Endothelial cell of umbilical vein (primary cell): ENCODE data around the gene GOLGA6B. TPM values are rescaled to one million over a fixed set of nuclear protein-coding genes. Genes with fewer than 3 reads are reported as not detected.

Experiments
- BruUV-seq: library from RNA; stranded (reverse); fragments of 400-500 nt; replicated peaks from 2 replicates; lab custom pipeline; 2021; lab: Mats Ljungman, UMichigan
- CTCF ChIA-PET: fragments of 300-600, 350-600 bp; sonication (Branson Sonifier 250); formaldehyde crosslinking; loops from one replicate; lab custom pipeline; 2021; ENCODE audit warnings: antibody characterized with exemption, inconsistent platforms; lab: Charles Lee
- POLR2A ChIA-PET: fragments of 300-600, 350-600 bp; sonication (Branson Sonifier 250); formaldehyde crosslinking; loops from one replicate; lab custom pipeline; 2021; ENCODE audit warnings: antibody characterized with exemption, inconsistent platforms; lab: Charles Lee
- DNase-seq: peaks from one replicate; pipeline ENCODE4 v3.0.0-alpha.2; 2011; ENCODE audit warnings: low read depth, low spot score
- FAIRE-seq: peaks from 2 replicates; lab custom pipeline; 2011; peaks lifted over from hg19 to GRCh38; lab: Jason Lieb, UNC
- H2AFZ ChIP-seq: 2 replicates; pipeline ENCODE4 v1.6.0; 2012; ENCODE audit warnings: low read depth, low read length, control low read depth, inconsistent platforms
- H3K27ac ChIP-seq: 2 replicates; pipeline ENCODE4 v1.5.1; 2011; ENCODE audit warnings: low read depth, mild to moderate bottlenecking, control low read depth, low read length, moderate library complexity; ENCODE audit not compliant: insufficient read depth
- H3K27me3 ChIP-seq, 2 experiments: 2 replicates each; pipeline versions ENCODE4 v1.6.0 to v1.6.1; 2011; ENCODE audit warnings: low read length in 2 of 2, mixed read lengths in 1 of 2; ENCODE audit not compliant: control insufficient read depth in 2 of 2, insufficient read depth in 2 of 2
- H3K36me3 ChIP-seq, 2 experiments: 2 replicates in 1 of 2; 3 replicates in 1 of 2; pipeline ENCODE4 v1.5.1; 2011; ENCODE audit warnings: low read length in 2 of 2, mild to moderate bottlenecking in 1 of 2, moderate library complexity in 1 of 2; ENCODE audit not compliant: control insufficient read depth in 2 of 2, insufficient read depth in 2 of 2; ENCODE audit errors: extremely low read depth in 1 of 2
- H3K4me1 ChIP-seq: 3 replicates; pipeline ENCODE4 v1.5.1; 2011; ENCODE audit warnings: mild to moderate bottlenecking, low read length; ENCODE audit not compliant: control insufficient read depth, insufficient read depth; ENCODE audit errors: extremely low read depth
- H3K4me2 ChIP-seq: 2 replicates; pipeline ENCODE4 v1.6.1; 2011; ENCODE audit warnings: low read length, control low read depth, mixed read lengths; ENCODE audit not compliant: insufficient read depth
- H3K4me3 ChIP-seq, 3 experiments: fragments of 200-600 bp in 1 of 3; sonication (generic), shearing (Covaris generic) in 1 of 3; replicated peaks in 1 of 3; 2 replicates each; pipeline ENCODE4 v1.5.1; 2011 to 2016; ENCODE audit warnings: control low read depth in 3 of 3, low read length in 3 of 3, mild to moderate bottlenecking in 2 of 3, inconsistent platforms in 1 of 3, low read depth in 1 of 3, moderate library complexity in 1 of 3; ENCODE audit not compliant: insufficient read depth in 1 of 3
- H3K79me2 ChIP-seq: 2 replicates; pipeline ENCODE4 v1.6.0; 2012; ENCODE audit warnings: low read length, inconsistent platforms; ENCODE audit not compliant: control insufficient read depth, insufficient read depth
- H3K9ac ChIP-seq: replicated peaks from 2 replicates; pipeline ENCODE3; 2011; ENCODE audit warnings: low read length, control low read depth; ENCODE audit not compliant: insufficient read depth; ENCODE audit errors: extremely low read depth
- H3K9me1 ChIP-seq: replicated peaks from 3 replicates; pipeline ENCODE4 v1.6.0; 2011; ENCODE audit warnings: mild to moderate bottlenecking, low read length; ENCODE audit not compliant: control insufficient read depth, insufficient read depth; ENCODE audit errors: extremely low read depth
- H3K9me3 ChIP-seq: replicated peaks from 2 replicates; pipeline ENCODE4 v1.5.1; 2012; ENCODE audit warnings: low read length, inconsistent platforms; ENCODE audit not compliant: control insufficient read depth, insufficient read depth
- H4K20me1 ChIP-seq: replicated peaks from 2 replicates; pipeline ENCODE3; 2011; ENCODE audit warnings: mild to moderate bottlenecking, low read length; ENCODE audit not compliant: control insufficient read depth, insufficient read depth; ENCODE audit errors: extremely low read depth
- CTCF ChIP-seq, 2 donors: IDR thresholded peaks; 1 replicate in 1 of 2; 2 replicates in 1 of 2; pipeline ENCODE4 v1.5.1; 2011; ENCODE audit warnings: low read length in 2 of 2, mild to moderate bottlenecking in 2 of 2, moderate library complexity in 2 of 2, control low read depth in 1 of 2, inconsistent platforms in 1 of 2, low read depth in 1 of 2; ENCODE audit not compliant: insufficient read depth in 1 of 2; ENCODE audit errors: extremely low read depth in 1 of 2
- EZH2 ChIP-seq: IDR thresholded peaks from 2 replicates; pipeline ENCODE4 v1.6.1; 2012; ENCODE audit warnings: borderline replicate concordance, low read depth, mild to moderate bottlenecking, moderate library complexity, low read length, inconsistent platforms; ENCODE audit not compliant: severe bottlenecking
- FOS ChIP-seq: IDR thresholded peaks from 2 replicates; pipeline ENCODE4 v1.6.1; 2011; ENCODE audit warnings: mild to moderate bottlenecking, low read length, moderate library complexity, borderline replicate concordance; ENCODE audit not compliant: insufficient read depth
- GATA2 ChIP-seq: IDR thresholded peaks from 2 replicates; pipeline ENCODE4 v1.7.0; 2011; ENCODE audit warnings: low read depth, mild to moderate bottlenecking, moderate library complexity, mixed read lengths, low read length; ENCODE audit not compliant: insufficient read length, insufficient read depth
- JUN ChIP-seq: IDR thresholded peaks from 2 replicates; pipeline ENCODE4 v1.6.1; 2011; ENCODE audit warnings: borderline replicate concordance, low read depth; ENCODE audit not compliant: insufficient read length, insufficient read depth
- dilution Hi-C: fragments of 300-500 bp; cut with MboI; formaldehyde crosslinking; loops from one replicate; pipeline ENCODE4 v1.15.0; 2019; ENCODE audit warnings: low sequenced_read_pairs; ENCODE audit not compliant: extremely low pct_ligation_motif_present
- intact Hi-C: fragments of 100-400 bp; cut with micrococcal nuclease; formaldehyde crosslinking; loops from one replicate; pipeline ENCODE4 v1.10.0; 2022
- polyA plus RNA-seq, 4 experiments: library from polyadenylated mRNA; depleted of rRNA in 3 of 4; stranded (reverse) in 3 of 4; unstranded in 1 of 4; fragments of >200 nt; gene quantifications; 2 replicates each; pipeline versions ENCODE4 v1.2.1 to v1.2.3, GENCODE V29; 2011 to 2012; ENCODE audit warnings: missing spikeins in 1 of 4
- total RNA-seq: library from RNA; stranded (reverse); gene quantifications from 2 replicates; pipeline ENCODE4 v1.2.3, GENCODE V29; 2021

GOLGA6B gene
- total and polyA plus RNA-seq, 2 donors (not counting 3 experiments of a cell fraction or from before 2014, with no cell fraction given): not detected

DNA sequence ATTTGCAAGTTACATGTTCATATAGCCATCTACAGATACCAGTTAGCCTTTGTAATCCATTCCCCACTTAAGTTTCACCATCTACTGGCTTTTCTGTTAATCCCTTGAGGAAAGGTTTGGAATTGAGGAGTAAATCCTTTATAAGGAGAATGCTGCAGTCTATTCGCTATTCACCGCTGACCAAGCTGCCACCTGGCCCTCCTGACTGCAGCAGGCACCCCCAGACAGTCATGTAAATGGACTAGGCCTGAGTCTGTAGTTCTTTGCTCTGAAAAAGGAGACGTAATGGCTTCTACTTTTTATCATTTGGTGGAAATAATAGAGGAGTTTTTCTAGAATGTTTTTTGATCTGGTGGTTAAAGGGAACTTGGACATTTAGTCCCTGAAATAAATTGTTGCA is 28.3 kb downstream of the GOLGA6B start:
- H3K9ac ChIP-seq: no peak overlapping the region
- H4K20me1 ChIP-seq: no peaks in the 10 kb centered on the region
- ChIA-PET CTCF (interaction anchor here (0.6 to 1.6 kb wide), 2 partner anchors 12 to 583 kb away, joined by 3 to 11 read pairs; no protein-coding TSS in a partner anchor), POLR2A (interaction anchor here (0.6 kb wide), 1 partner anchor 208 kb away, joined by 3 read pairs; no protein-coding TSS in a partner anchor)
- FAIRE-seq (no peak), DNase-seq (no peak)
- H3K9me1 ChIP-seq: no peaks in the 10 kb centered on the region
- intact Hi-C loops (no loop called here), dilution Hi-C loops (no loop called here)
- TF ChIP-seq GATA2 (no peak), JUN (no peak), FOS (no peak), CTCF (IDR thresholded peaks at IDR 0.05; ENCODE audit: extremely low read depth in 1 of 2, insufficient read depth in 1 of 2, low read depth in 1 of 2, low read length in 2 of 2) (no peak), EZH2 (no peak)
- peaks cover 11 to 18% of the 10 kb centered on the region in 2 experiments for H3K27me3 ChIP-seq
- no TSS peak for BruUV-seq
- H3K9me3 ChIP-seq: no peaks in the 10 kb centered on the region
- H3K27ac ChIP-seq: no peak overlapping the region
- H3K4me2 ChIP-seq: no peak overlapping the region
- no peaks in the 10 kb centered on the region for H3K36me3 ChIP-seq
- no peak overlapping the region for H2AFZ ChIP-seq
- H3K79me2 ChIP-seq: no peaks in the 10 kb centered on the region
- peaks cover 9% of the 10 kb centered on the region for H3K4me1 ChIP-seq
- no peak overlapping the region for H3K4me3 ChIP-seq
